ENCODE data around the gene TESK1.
A peak's percentile ranks its signal among the peaks of the same experiment; 100 is the strongest.
"Not testable (repeated sequence)": the region's sequence is repeated elsewhere in the genome, so short reads cannot be mapped to it uniquely, and the experiment has no call there.

TESK1 gene

GRCh38 chr9:35583521-35583920 is 21.5 kb upstream of the TESK1 start:
- not testable (repeated sequence) for DNase-seq

GRCh38 chr9:35584681-35585080 is 20.4 kb upstream of the TESK1 start:
- DNase-seq, result not testable (repeated sequence)

GRCh38 chr9:35588506-35588905 is 16.6 kb upstream of the TESK1 start:
- not testable (repeated sequence) for DNase-seq

GRCh38 chr9:35593581-35593980 is 11.5 kb upstream of the TESK1 start:
- no peak for DNase-seq

GRCh38 chr9:35594471-35594870 is 10.6 kb upstream of the TESK1 start:
- no peak for DNase-seq

- not testable (repeated sequence) for DNase-seq
These were observed 8.2 kb upstream of the TESK1 start for GRCh38 chr9:35596907-35597306.

GRCh38 chr9:35598866-35599590 is 6.0 kb upstream of the TESK1 start:
- DNase-seq, result no peak

GRCh38 chr9:35599763-35600604 is 5.1 kb upstream of the TESK1 start:
- DNase-seq, result no peak

- no peak for DNase-seq
These were observed 1.5 kb upstream of the TESK1 start for GRCh38 chr9:35603506-35603985.

- DNase-seq, result peak; percentile 100
These were observed 980 bp upstream of the TESK1 start for GRCh38 chr9:35603986-35604577.

GRCh38 chr9:35605351-35606137 is 482 bp downstream of the TESK1 start:
- DNase-seq, result peak; percentile 32

GRCh38 chr9:35606138-35606504 is 1.1 kb downstream of the TESK1 start:
- no peak for DNase-seq

GRCh38 chr9:35606726-35607125 is 1.7 kb downstream of the TESK1 start:
- no peak for DNase-seq

- no peak for DNase-seq
These were observed 3.2 kb downstream of the TESK1 start for GRCh38 chr9:35608221-35608620.

GRCh38 chr9:35609001-35609819 is 4.1 kb downstream of the TESK1 start:
- no peak for DNase-seq

- DNase-seq, result no peak
These were observed 4.7 kb downstream of the TESK1 start for GRCh38 chr9:35609820-35610163.

GRCh38 chr9:35611230-35611797 is 6.3 kb downstream of the TESK1 start:
- DNase-seq, result peak; percentile 73

GRCh38 chr9:35612066-35612465 is 7.0 kb downstream of the TESK1 start:
- DNase-seq, result not testable (repeated sequence)

- no peak for DNase-seq
These were observed 7.8 kb downstream of the TESK1 start for GRCh38 chr9:35612843-35613242.

- no peak for DNase-seq
These were observed 11.1 kb downstream of the TESK1 start for GRCh38 chr9:35615981-35616680.
